ENCODE results near the gene TLL1.

- TF ChIP-seq ELF1 (IDR thresholded peaks at IDR 0.05; ENCODE audit: borderline replicate concordance, low read depth) (no peak), POLR2A (IDR thresholded peaks at IDR 0.05; ENCODE audit: borderline replicate concordance, extremely low read depth, insufficient read depth, insufficient read length) (no peak), CTCF (IDR thresholded peaks at IDR 0.05 in 2 of 3, conservative IDR thresholded peaks at IDR 0.05 in 1 of 3; ENCODE audit: borderline replicate concordance in 1 of 3, insufficient read depth in 1 of 3, low read depth in 2 of 3, low read length in 2 of 3) (no peak), EZH2phosphoT487 (IDR thresholded peaks at IDR 0.05; ENCODE audit: borderline replicate concordance) (no peak), REST (IDR thresholded peaks at IDR 0.05; ENCODE audit: low read depth) (no peak), YY1 (IDR thresholded peaks at IDR 0.05; ENCODE audit: extremely low read depth, insufficient replicate concordance, low read depth, low read length) (no peak)
Observed at GRCh38 chr4:165842684-165843083, 30.4 kb upstream of the TLL1 start.

All from HCT116 (cell line).